Measurements from ENCODE around the gene ITPR1.

The ITPR1 gene

DNA sequence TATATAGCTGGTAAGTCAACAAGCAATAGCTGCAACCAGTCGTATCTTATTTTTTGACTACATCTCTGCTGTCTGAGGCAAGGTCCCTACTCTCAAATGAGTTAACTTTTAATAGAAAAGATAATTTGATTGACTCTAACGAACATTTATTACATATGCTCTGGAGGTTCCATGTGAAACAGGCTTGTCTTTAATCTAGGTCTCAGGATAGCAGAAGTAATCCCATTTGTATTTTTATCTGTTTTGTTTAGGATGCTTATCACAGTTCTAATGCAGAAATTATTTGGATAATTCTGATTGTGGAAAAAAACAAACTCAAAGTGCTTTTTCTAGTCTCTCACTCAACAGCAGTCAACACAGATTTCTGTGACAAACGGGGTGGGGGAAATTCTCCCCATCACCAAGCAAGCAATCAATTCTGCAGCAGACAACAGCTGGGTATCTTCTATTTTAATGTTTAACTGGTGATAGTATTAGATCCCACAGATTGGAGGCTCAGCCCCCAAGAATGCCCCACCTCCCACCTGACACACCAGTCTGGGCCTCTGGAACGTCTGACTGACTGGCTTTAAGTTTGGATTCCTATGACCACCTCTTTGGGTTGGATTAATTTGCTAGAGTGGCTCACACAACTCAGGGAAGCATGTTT lies 58.8 kb downstream of the ITPR1 start:
- DNase-seq = no peak
- in situ Hi-C loops (cut with MboI; ENCODE audit: low pct_unique_long_range_greater_than_20kb, low sequenced_read_pairs) = no loop called here

DNA sequence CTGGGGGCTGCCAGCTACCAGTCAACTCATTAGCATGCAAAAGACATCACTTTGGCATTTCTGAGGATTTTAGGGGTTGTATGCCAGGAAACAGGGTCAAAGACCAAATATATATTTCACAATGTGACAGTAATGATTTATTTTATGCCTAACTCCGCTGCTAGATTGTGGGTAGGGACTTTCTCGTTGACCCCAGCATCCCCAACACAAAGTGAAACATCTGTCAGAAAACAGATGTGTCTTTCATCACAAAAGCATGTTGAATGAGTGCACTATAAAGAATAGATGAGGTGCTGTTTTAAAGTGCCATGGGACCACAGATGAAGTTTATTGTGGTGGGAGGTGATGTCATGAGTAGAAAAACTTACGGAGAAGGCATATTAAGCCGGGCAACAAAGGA lies 59.7 kb downstream of the ITPR1 start:
- no peak for DNase-seq
- in situ Hi-C loops (cut with MboI; ENCODE audit: low pct_unique_long_range_greater_than_20kb, low sequenced_read_pairs) = no loop called here

DNA sequence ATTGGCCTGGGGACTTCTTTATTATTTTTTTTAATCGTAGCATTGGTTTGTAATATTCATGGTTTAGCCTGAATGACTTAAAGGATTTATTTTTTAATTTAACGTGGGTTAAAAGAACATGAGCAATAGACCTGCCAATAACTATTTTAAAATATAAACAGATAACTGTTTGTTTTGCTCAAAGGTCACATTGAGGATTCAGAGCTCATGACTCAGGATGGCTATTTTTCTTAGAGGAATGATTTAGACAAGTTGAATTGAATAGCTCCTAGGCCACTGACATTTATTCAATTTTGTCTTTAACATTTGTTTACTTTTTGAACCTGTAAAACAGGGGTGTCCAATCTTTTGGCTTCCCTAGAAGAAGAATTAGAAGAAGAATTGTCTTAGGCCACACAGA lies 68.5 kb downstream of the ITPR1 start:
- in situ Hi-C loops (cut with MboI; ENCODE audit: low pct_unique_long_range_greater_than_20kb, low sequenced_read_pairs) = no loop called here
- DNase-seq = no peak

DNA sequence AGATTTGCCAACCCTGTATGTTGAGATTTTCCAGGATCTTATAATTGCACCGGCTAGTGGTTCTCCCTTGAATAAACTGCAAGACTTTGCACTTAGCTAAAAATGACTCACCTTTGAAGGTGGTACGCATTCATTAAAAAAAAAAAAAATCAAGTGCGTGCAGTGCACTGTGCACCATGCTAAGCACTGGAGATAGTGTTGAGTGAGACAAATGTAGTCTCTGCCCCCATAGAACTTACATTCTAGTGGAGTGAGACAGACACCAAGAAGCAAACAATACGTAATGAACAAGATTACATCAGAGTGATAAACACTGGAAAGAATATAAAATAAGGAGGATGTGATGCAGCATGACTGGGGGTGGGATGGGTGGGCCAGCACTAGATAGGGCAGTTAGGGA lies 69.4 kb downstream of the ITPR1 start:
- no peak for DNase-seq
- in situ Hi-C loops (cut with MboI; ENCODE audit: low pct_unique_long_range_greater_than_20kb, low sequenced_read_pairs) = no loop called here

DNA sequence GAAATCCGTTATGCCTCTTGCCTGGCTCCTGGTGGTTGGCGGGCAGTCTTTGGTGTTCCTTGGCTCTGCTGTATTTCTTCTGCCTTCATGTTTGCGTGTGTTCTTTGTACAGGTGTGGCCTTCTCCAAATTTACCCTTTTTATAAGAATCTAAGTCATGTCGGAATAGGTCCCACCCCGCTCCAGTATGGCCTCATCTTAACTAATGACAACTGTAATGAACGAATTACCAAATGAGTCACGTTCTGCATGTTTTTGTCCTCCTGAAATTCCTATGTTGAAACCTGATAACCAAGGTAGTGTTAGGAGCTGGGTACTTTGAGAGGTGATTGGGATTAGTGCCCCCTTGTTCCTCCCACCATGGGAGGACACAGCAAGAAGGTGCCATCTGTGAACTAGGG lies 71.1 kb downstream of the ITPR1 start:
- DNase-seq = no peak
- in situ Hi-C loops (cut with MboI; ENCODE audit: low pct_unique_long_range_greater_than_20kb, low sequenced_read_pairs) = no loop called here

DNA sequence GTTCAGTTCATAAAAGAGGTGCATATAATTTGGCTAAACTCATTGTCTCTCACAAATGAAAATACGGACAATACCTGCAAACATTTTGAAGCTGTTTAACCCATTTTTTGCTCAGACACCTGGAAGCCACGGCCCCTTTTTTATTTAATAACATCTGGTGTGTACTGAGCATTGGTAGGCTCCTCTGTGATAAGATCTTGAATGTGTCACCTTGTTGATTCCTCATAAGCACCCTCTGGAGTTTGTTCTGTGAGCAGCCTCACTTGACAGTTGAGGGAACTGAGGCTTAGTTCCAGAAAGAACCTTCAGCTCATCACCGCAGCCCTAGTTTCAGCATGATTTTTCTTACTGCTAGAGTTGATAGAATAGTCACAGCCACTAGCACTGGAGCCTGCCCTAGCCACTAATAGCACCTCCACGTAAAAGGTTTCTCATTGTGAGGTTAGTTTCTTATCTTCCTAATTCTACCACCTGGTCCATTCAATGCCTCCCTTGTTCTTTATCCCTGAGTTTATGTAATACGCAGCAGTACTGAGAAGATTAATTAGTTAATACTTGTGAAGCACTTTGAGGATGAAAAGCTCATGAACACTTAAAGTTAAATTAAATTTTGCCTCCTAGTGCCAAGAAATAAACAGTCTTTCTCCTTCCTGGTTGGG lies 71.9 kb downstream of the ITPR1 start:
- in situ Hi-C loops (cut with MboI; ENCODE audit: low pct_unique_long_range_greater_than_20kb, low sequenced_read_pairs) = no loop called here
- DNase-seq = no peak

DNA sequence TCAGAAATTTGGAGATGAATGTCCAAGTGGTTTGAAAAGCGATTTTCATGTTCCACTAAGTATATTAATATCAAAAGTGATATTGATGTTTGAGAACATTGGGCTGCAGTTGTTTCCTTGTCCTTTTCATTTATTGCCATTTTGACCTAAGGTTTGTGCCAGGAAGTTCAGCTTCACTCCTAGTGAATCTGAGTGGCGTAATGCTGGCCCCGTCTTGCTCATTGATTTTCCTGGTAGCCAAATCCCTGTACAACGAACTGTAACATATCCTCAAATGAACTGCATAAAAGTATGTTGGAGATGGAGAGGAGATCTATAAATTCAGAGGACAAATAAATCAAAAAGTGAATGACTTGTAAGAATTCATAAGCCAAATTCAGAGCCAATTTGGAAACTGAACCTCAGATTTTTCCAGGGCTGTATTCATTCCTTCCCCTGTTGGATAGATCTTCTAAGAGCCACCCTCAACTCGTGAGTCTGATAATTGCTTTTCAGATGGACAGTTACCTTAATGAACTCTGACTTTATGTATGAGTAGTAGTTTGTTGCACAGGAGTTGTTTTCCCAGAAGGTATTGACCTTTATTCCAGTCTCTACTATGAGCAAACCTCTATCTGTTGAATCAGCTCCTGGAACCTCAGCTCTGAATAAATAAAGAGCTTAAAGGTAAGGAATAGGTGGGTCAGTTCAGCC lies 72.8 kb downstream of the ITPR1 start:
- in situ Hi-C loops (cut with MboI; ENCODE audit: low pct_unique_long_range_greater_than_20kb, low sequenced_read_pairs) = no loop called here
- no peak for DNase-seq

DNA sequence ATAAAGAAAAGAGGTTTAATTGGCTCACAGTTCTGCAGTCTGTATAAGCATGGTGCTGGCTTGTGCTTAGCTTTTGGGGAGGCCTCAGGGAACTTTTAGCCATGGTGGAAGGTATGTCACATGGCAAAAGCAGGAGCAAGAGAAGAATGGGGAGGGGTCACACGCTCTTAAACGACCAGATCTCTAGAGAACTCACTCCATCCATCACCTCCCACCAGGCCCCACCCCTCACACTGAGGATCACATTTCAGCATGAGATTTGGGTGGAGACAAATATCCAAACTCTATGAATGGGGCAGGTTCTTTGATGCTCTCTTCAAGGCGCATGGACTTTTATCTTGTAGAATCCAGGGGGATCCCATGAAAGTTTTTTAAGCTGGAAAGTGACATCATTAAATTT lies 75.7 kb downstream of the ITPR1 start:
- no peak for DNase-seq
- in situ Hi-C loops (cut with MboI; ENCODE audit: low pct_unique_long_range_greater_than_20kb, low sequenced_read_pairs) = no loop called here

DNA sequence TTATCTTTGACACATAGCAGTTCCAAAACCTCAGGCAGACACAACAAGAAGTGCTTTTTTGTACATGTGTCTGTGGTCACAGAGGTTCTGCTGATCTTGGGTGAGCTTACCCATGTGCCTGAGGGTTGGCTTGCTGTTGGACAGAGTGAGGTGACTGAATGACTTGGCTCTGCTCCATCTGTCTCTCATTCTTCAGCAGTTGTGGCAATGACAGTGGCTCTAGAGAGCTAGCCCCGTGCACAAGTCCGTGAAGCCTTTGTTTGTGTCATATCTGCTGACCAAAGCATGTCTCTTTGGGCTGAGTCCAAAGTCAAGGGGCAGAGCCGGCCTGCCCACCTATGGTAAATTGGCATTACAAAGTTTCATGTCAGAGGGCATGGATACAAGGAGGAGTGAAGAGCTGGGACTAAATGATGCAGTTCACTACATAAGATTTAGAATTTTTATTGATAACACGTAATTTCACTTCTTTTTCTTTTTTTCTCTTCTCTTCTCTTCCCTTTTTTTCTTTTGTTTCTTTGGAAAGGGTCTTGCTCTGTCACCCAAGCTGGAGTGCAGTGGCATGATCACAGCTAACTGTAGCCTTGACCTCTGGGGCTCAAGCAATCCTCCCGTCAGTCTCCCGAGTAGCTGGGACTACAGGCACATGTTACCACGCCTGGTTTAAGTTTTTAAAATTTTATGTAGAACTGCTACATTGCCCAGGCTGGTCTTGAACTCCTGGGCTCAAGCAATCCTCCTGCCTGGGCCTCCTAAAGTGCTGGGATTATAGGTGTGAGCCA lies 77.9 kb downstream of the ITPR1 start:
- in situ Hi-C loops (cut with MboI; ENCODE audit: low pct_unique_long_range_greater_than_20kb, low sequenced_read_pairs) = no loop called here
- DNase-seq = peak; percentile 45

DNA sequence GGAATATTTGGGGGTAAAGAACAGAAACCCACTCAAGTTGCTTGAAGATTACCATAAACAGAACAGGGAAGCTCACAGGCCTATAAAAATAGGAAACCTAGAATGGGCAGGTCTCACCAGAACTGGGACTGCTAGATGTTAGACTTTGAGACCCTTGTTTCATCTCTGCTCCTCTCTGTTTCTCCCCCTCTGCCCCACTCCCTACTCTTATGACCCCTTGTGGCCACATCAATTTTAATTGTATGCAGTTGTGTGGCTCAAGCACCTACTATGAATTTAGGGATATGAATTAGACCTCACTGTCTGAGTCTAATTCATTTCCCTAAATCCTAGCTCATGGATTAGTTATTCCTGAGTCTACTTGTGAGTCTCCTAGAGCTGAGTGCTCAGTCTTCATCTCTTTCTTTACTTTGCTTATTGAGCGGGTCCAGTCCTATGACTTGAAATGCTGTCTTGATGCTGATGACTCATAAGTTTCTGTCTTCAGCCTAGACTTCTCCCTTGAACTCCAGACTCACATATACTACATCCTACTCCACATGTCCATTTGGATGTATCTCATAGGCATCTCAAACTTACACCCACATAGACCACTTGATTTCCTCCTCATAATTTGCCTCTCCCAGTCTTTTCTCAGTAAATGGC lies 78.7 kb downstream of the ITPR1 start:
- in situ Hi-C loops (cut with MboI; ENCODE audit: low pct_unique_long_range_greater_than_20kb, low sequenced_read_pairs) = no loop called here
- DNase-seq = peak; percentile 57

DNA sequence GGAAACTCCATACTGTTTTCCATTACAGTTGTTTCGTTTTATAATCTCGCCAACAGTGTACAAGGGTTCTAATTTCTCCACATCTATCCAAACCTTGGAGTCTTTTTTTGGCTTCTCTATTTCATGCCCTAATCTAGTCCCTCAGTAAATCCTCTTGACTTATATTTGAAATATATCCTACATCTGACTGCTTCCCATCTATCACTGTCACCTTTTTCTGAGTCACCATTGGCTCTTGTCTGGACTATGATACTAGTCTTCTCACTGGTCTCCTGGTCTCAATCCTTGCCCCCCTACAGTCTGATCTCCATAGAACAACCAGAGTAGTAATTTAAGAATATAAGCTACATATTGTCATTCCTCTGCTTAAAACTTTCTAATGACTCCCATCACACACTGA lies 80.0 kb downstream of the ITPR1 start:
- DNase-seq = no peak
- in situ Hi-C loops (cut with MboI; ENCODE audit: low pct_unique_long_range_greater_than_20kb, low sequenced_read_pairs) = no loop called here

DNA sequence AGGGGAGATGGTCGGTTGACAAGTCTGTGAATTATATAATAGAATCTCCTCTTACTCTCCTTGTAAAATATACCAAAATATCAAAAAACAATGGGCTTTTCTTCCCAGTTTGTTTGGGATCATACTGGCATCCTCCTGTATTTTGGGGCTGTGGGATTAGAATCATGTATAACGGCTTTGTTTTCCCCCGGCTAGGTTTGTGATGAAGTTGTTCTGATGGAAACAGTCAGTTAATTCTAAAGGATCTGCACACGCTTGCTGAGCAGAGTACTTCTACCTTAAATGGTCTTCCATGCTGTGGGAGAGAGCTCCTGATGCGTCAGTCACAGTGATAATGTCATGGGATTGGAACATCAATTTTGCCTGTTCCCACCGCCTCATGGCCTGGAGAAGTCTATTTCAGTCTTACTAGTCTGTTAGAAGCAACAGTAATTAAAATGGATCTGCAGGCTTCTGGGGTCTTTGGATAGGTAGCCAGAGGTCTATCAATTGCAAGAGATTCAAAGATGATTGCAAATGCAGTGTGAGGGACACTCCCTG lies 81.3 kb downstream of the ITPR1 start:
- no peak for DNase-seq
- in situ Hi-C loops (cut with MboI; ENCODE audit: low pct_unique_long_range_greater_than_20kb, low sequenced_read_pairs) = no loop called here

DNA sequence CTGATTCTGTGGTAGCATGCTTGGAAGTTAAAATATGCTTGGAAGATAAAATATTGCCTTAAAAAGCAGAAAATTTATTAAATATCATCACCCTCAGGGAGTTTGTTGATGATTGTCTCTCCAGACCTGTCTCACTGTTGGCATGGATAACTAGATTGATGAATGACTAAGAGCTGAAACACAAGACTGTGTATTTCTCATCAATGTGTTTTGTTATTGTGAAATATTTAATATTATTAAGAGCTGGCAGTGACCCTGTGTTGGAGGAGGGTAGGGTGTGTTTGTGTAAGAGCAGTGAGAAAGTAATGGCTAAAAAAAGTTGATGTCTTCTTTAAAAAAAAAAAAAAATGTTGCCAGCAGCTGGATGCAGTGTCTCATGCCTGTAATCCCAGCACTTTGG lies 82.2 kb downstream of the ITPR1 start:
- in situ Hi-C loops (cut with MboI; ENCODE audit: low pct_unique_long_range_greater_than_20kb, low sequenced_read_pairs) = no loop called here
- DNase-seq = no peak

DNA sequence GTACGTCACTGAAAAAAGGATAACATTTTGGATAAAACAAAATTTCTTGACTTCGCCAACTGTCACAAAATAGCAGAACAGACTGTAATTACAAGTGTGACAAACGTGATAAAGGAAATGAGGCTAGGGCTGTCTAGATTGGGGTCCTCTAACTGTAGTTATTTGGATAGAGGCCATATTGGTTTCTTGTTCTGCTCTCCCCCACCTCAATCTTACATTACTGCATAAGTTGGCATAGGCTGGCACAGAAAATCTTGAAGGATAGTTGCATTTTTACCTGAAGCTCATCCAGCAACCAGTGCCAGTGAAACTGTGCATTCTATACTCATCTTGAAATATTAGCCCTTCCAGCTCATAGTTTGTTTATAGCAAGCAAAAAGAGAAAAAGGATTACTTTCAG lies 84.6 kb downstream of the ITPR1 start:
- in situ Hi-C loops (cut with MboI; ENCODE audit: low pct_unique_long_range_greater_than_20kb, low sequenced_read_pairs) = no loop called here
- DNase-seq = no peak

DNA sequence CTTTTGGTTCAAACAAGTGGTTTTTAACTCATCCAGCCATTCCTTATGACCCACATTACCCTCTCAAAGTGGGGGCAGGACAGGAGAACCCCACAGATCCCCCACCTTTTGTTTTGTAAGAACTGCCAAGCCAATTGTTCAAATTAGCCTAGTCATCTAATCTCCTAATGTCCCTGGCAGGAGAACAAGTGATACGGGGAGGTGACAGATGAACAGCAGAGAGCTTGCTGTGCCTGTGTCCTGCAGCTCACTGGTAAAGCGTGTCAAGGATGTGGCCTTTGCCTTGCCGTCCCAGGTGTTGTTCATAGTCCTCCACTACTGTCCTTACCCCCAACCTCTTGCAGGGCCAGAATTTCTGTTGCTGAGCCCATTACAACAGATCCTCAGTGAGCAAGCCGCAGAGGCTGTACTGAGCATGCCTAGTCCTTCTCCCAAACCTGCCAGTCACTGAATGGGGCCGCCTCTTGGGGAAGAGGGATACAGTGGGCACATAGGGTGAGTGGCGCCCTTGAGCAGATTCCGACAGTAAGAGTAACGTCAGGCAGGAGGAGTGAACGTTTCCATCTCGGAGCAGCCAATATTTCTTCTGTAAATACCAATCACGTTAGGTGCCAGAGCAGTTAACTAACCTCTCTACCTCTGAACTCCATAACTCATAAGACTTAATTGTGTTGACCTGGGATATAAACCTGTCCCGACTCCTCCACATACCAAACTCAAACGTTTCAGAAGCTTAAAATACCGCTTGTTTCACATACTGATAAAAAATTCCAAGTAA lies 87.4 kb downstream of the ITPR1 start:
- DNase-seq = no peak
- in situ Hi-C loops (cut with MboI; ENCODE audit: low pct_unique_long_range_greater_than_20kb, low sequenced_read_pairs) = no loop called here

DNA sequence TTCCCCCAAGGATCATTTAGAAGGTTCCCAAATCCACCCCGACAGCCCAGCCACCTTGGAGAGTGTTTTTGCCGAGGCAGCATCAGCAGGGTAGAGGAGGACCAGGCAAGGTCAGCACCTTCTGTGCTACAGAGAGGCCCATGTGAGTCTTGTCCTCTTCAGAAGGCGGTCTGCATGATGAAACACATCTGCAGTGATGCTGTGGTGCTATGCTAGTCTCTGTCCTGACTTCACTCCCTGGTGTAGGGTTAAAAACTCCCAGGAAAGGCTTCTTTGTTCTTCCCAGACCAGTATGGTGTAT lies 87.9 kb downstream of the ITPR1 start:
- in situ Hi-C loops (cut with MboI; ENCODE audit: low pct_unique_long_range_greater_than_20kb, low sequenced_read_pairs) = no loop called here
- DNase-seq = no peak

DNA sequence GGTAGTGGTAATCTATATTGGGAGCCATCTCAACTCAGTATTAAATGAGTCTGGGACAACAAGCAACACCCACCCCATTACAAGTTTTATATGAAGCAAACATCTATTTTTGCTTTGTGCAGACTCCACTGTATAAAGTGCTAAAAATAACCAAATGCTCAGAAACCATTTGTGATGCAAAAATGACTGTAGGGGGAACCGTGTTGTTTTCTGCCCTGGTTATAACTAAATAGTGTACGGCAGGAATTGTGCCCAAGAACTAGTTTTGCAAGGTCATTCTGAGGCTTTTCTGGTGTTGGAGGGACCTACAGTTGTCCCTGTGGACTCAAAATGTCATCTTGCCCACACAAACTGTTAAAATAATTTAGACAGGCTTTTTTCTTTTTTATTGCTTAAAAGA lies 88.3 kb downstream of the ITPR1 start:
- DNase-seq = no peak
- in situ Hi-C loops (cut with MboI; ENCODE audit: low pct_unique_long_range_greater_than_20kb, low sequenced_read_pairs) = no loop called here

DNA sequence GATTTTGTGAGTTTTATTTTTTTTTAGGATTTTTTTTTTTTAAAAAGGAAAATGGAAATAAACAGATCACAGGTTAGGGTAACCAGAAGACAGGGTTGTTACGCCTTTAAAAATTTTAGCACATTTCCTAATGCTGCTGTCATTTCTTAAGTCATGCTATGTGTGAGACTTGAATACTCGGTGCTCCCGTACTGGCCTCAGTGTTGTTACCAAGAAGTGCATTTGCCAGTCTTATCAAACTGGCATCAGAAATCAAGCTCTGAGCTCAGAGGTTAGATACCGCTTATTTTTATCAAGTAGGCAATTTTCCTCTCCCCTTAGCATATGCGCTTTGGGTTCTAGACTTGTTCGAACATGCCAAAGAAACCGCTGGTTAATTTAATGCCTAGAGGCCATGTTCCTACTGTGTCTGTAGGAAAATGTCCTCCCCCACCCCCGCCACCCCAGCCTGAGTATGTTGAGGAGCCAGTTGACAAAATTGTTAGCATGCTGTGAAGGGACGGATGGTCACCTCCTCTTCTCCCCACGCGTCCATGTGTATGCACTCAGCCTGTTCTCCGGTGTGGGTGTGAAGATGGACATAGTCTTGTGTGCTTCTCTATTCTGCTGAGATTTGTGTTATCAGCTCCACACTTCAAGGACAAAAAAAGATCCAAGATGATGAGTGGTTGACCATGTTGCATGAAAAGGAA lies 88.9 kb downstream of the ITPR1 start:
- DNase-seq = peak; percentile 46
- in situ Hi-C loops (cut with MboI; ENCODE audit: low pct_unique_long_range_greater_than_20kb, low sequenced_read_pairs) = no loop called here
